Measurements from ENCODE around the gene ATG7. TPM values are rescaled to one million over a fixed set of nuclear protein-coding genes. Genes with fewer than 3 reads are reported as not detected.
"Not testable (repeated sequence)": the region's sequence is repeated elsewhere in the genome, so short reads cannot be mapped to it uniquely, and the experiment has no call there.

The ATG7 gene
- total RNA-seq, 1 experiment from 2014 or later: 29.3 TPM

DNA sequence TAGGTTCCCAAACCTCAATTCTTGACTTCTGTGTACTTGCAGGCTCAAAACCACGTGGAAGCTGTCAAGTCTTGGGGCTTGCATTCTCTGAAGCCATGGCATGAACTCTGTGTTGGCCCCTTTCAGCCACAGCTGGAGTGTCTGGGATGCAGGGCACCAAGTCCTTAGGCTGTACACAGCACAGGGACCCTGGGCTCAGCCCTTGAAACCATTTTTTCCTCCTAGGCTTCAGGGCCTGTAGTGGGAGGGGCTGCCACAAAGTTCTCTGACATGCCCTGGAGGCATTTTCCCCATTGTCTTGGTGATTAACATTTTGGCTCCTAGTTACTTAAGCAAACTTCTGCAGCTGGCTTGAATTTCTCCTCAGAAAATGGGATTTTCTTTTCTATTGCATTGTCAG lies 135.4 kb downstream of the ATG7 start:
- no peaks in the 10 kb centered on the region for H4K20me1 ChIP-seq (ENCODE audit: insufficient read depth)
- peaks cover 3 to 4% of the 10 kb centered on the region in 2 experiments; a peak in 2 of 4 replicates for H3K9me3 ChIP-seq (ENCODE audit: control insufficient read depth in 1 of 2, insufficient read depth in 1 of 2, low read depth in 1 of 2, low read length in 2 of 2)
- H3K9me2 ChIP-seq (ENCODE audit: insufficient read depth): no peaks in the 10 kb centered on the region
- no peak overlapping the region for H3K4me3 ChIP-seq (replicated peaks in 1 of 2; ENCODE audit: low read depth in 1 of 2, low read length in 2 of 2)
- H3K27ac ChIP-seq (ENCODE audit: low read depth, low read length): no peak overlapping the region
- H3K4me1 ChIP-seq (ENCODE audit: control insufficient read depth in 1 of 2, insufficient read depth in 2 of 2, low read length in 2 of 2): no peaks in the 10 kb centered on the region
- no peak overlapping the region for H3K4me2 ChIP-seq (ENCODE audit: low read length)
- no peaks in the 10 kb centered on the region; a peak in 1 of 4 replicates for H3K36me3 ChIP-seq (ENCODE audit: control insufficient read depth in 1 of 2, insufficient read depth in 2 of 2, low read length in 2 of 2)
- ChIA-PET POLR2A (no interaction called here), RAD21 (ENCODE audit: low non-redundant PET in 1 of 2, low total read pairs in 2 of 2, uncharacterized antibody in 2 of 2, unreplicated experiment in 2 of 2) (no interaction called here), CTCF (no interaction called here)
- no peaks in the 10 kb centered on the region for H3K79me2 ChIP-seq (ENCODE audit: insufficient read depth, low read length)
- no peak for DNase-seq (ENCODE audit: low read depth, low spot score)
- H3K9ac ChIP-seq (ENCODE audit: low read length): no peak overlapping the region
- intact Hi-C loops (cut with micrococcal nuclease): no loop called here
- no peak overlapping the region for H2AFZ ChIP-seq (ENCODE audit: low read depth, low read length, poor library complexity, severe bottlenecking)
- TF ChIP-seq SP1 (IDR thresholded peaks at IDR 0.05; ENCODE audit: low read depth) (no peak), ZFX (IDR thresholded peaks at IDR 0.05) (no peak), ZNF274 (IDR thresholded peaks at IDR 0.05; ENCODE audit: low read depth, low read length) (no peak), EGR1 (IDR thresholded peaks at IDR 0.05; ENCODE audit: low read depth) (no peak), CBX3 (IDR thresholded peaks at IDR 0.05; ENCODE audit: low read depth) (no peak)
- TF ChIP-seq, protein P1, sequence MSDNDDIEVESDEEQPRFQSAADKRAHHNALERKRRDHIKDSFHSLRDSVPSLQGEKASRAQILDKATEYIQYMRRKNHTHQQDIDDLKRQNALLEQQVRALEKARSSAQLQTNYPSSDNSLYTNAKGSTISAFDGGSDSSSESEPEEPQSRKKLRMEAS (IDR thresholded peaks at IDR 0.05): no peak
- no peak for ATAC-seq
- no peaks in the 10 kb centered on the region for H3K27me3 ChIP-seq (ENCODE audit: insufficient read depth, low read length)
- no TSS peak for BruUV-seq (replicated peaks)

DNA sequence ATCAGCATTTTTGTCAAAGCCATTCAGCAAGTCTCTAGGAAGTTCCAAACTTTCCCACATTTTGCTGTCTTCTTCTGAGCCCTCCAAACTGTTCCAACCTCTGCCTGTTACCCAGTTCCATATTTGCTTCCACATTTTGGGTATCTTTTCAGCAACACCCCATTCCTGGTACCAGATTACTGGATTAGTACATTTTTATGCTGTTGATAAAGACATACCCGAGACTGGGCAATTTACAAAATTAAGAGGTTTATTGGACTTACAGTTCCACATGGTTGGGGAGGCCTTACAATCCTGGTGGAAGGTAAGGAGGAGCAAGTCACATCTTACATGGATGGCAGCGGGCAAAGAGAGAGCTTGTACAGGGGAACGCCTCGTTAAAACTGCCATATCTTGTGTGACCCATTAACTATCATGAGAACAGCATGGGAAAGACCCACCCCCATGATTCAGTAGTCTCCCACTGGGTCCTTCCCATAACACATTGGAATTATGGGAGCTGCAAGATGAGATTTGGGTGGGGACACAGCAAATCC lies 136.2 kb downstream of the ATG7 start:
- H4K20me1 ChIP-seq (ENCODE audit: insufficient read depth); H2AFZ ChIP-seq (ENCODE audit: low read depth, low read length, poor library complexity, severe bottlenecking); intact Hi-C loops (cut with micrococcal nuclease); H3K27me3 ChIP-seq (ENCODE audit: insufficient read depth, low read length); ATAC-seq; CTCF ChIA-PET; H3K27ac ChIP-seq (ENCODE audit: low read depth, low read length); BruUV-seq (replicated peaks); H3K9ac ChIP-seq (ENCODE audit: low read length); H3K9me2 ChIP-seq (ENCODE audit: insufficient read depth); POLR2A ChIA-PET; H3K79me2 ChIP-seq (ENCODE audit: insufficient read depth, low read length); H3K9me3 ChIP-seq (ENCODE audit: control insufficient read depth in 1 of 2, insufficient read depth in 1 of 2, low read depth in 1 of 2, low read length in 2 of 2); H3K4me1 ChIP-seq (ENCODE audit: control insufficient read depth in 1 of 2, insufficient read depth in 2 of 2, low read length in 2 of 2); DNase-seq (ENCODE audit: low read depth, low spot score); H3K36me3 ChIP-seq (ENCODE audit: control insufficient read depth in 1 of 2, insufficient read depth in 2 of 2, low read length in 2 of 2); RAD21 ChIA-PET (ENCODE audit: low non-redundant PET in 1 of 2, low total read pairs in 2 of 2, uncharacterized antibody in 2 of 2, unreplicated experiment in 2 of 2); H3K4me2 ChIP-seq (ENCODE audit: low read length); H3K4me3 ChIP-seq (replicated peaks in 1 of 2; ENCODE audit: low read depth in 1 of 2, low read length in 2 of 2): not testable (repeated sequence)

Measured in HCT116 (cell line).